ENCODE data around the gene MEGF11.

DNA sequence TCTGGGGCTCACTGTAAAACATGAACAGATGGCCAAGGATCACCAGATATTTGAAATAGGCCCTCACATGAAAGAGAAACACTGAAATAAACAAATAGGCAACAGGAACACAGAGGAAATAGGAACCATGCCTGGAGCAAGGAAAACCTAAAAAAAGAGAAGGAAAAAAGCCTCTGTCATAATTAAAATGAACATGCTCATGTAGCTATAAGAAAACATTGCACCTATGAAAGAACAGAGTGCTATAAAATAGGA, 281.9 kb downstream of the MEGF11 start:
- TF ChIP-seq, protein P1, sequence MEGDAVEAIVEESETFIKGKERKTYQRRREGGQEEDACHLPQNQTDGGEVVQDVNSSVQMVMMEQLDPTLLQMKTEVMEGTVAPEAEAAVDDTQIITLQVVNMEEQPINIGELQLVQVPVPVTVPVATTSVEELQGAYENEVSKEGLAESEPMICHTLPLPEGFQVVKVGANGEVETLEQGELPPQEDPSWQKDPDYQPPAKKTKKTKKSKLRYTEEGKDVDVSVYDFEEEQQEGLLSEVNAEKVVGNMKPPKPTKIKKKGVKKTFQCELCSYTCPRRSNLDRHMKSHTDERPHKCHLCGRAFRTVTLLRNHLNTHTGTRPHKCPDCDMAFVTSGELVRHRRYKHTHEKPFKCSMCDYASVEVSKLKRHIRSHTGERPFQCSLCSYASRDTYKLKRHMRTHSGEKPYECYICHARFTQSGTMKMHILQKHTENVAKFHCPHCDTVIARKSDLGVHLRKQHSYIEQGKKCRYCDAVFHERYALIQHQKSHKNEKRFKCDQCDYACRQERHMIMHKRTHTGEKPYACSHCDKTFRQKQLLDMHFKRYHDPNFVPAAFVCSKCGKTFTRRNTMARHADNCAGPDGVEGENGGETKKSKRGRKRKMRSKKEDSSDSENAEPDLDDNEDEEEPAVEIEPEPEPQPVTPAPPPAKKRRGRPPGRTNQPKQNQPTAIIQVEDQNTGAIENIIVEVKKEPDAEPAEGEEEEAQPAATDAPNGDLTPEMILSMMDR (IDR thresholded peaks at IDR 0.05 in 2 of 3, conservative IDR thresholded peaks at IDR 0.05 in 1 of 3; ENCODE audit: borderline replicate concordance in 1 of 3, insufficient read depth in 1 of 3, low read depth in 2 of 3, low read length in 2 of 3), result no peak
- TF ChIP-seq YY1 (IDR thresholded peaks at IDR 0.05; ENCODE audit: extremely low read depth, insufficient replicate concordance, low read depth, low read length) (no peak), POLR2AphosphoS5 (IDR thresholded peaks at IDR 0.05; ENCODE audit: low read depth, low read length) (no peak), POLR2A (IDR thresholded peaks at IDR 0.05; ENCODE audit: borderline replicate concordance, extremely low read depth, insufficient read depth, insufficient read length) (no peak), TCF7L2 (IDR thresholded peaks at IDR 0.05; ENCODE audit: borderline replicate concordance, extremely low read depth, insufficient read depth, insufficient read length) (no peak), EZH2 (IDR thresholded peaks at IDR 0.05) (no peak), CEBPB (IDR thresholded peaks at IDR 0.05; ENCODE audit: low read depth) (no peak)
- TF ChIP-seq, protein P2, sequence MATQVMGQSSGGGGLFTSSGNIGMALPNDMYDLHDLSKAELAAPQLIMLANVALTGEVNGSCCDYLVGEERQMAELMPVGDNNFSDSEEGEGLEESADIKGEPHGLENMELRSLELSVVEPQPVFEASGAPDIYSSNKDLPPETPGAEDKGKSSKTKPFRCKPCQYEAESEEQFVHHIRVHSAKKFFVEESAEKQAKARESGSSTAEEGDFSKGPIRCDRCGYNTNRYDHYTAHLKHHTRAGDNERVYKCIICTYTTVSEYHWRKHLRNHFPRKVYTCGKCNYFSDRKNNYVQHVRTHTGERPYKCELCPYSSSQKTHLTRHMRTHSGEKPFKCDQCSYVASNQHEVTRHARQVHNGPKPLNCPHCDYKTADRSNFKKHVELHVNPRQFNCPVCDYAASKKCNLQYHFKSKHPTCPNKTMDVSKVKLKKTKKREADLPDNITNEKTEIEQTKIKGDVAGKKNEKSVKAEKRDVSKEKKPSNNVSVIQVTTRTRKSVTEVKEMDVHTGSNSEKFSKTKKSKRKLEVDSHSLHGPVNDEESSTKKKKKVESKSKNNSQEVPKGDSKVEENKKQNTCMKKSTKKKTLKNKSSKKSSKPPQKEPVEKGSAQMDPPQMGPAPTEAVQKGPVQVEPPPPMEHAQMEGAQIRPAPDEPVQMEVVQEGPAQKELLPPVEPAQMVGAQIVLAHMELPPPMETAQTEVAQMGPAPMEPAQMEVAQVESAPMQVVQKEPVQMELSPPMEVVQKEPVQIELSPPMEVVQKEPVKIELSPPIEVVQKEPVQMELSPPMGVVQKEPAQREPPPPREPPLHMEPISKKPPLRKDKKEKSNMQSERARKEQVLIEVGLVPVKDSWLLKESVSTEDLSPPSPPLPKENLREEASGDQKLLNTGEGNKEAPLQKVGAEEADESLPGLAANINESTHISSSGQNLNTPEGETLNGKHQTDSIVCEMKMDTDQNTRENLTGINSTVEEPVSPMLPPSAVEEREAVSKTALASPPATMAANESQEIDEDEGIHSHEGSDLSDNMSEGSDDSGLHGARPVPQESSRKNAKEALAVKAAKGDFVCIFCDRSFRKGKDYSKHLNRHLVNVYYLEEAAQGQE (IDR thresholded peaks at IDR 0.05; ENCODE audit: low read depth), result no peak
